ENCODE measurements around the gene RNF214.

- TF ChIP-seq CTCF (conservative IDR thresholded peaks at IDR 0.05) (no peak), EZH2 (IDR thresholded peaks at IDR 0.05; ENCODE audit: low read depth) (no peak)
Observed at GRCh38 chr11:117318738-117319137, 86.3 kb downstream of the RNF214 start.
